Loucy (cell line): ENCODE data around the gene PSMA6.

Source experiments
- EZH2phosphoT487 ChIP-seq: fragments of 200-600 bp; IDR thresholded peaks from 2 replicates; pipeline ENCODE4 v1.6.1; 2018; ENCODE audit warnings: antibody characterized with exemption, mild to moderate bottlenecking, moderate library complexity, borderline replicate concordance
- TF ChIP-seq, protein P1 (sequence below): fragments of 200-600 bp; sonication (generic); conservative IDR thresholded peaks from 2 replicates; pipeline ENCODE4 v1.5.1; 2014; ENCODE audit warnings: mild to moderate bottlenecking, antibody characterized with exemption, low read length

DNA sequence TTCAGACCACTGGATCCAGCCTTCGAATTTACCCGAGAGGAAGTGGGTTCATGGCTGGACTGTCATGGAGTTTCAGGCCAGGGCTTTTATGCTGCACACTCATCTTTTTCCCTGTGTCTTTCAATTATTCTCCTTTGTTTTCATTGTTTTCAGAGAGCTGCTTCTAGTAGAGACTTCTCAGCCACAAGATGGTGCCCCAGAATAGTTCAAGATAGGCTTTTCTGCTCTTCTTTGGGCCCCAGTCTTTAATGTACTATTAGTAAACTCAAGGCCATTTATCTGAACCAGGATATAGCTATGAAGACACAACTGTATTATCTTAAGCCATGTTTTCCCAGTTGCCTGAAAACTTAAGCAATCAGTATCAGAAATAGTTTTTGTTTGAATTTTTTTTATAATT, 30.4 kb upstream of the PSMA6 start:
- TF ChIP-seq, protein P1, sequence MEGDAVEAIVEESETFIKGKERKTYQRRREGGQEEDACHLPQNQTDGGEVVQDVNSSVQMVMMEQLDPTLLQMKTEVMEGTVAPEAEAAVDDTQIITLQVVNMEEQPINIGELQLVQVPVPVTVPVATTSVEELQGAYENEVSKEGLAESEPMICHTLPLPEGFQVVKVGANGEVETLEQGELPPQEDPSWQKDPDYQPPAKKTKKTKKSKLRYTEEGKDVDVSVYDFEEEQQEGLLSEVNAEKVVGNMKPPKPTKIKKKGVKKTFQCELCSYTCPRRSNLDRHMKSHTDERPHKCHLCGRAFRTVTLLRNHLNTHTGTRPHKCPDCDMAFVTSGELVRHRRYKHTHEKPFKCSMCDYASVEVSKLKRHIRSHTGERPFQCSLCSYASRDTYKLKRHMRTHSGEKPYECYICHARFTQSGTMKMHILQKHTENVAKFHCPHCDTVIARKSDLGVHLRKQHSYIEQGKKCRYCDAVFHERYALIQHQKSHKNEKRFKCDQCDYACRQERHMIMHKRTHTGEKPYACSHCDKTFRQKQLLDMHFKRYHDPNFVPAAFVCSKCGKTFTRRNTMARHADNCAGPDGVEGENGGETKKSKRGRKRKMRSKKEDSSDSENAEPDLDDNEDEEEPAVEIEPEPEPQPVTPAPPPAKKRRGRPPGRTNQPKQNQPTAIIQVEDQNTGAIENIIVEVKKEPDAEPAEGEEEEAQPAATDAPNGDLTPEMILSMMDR: peak; percentile 45
- no peak for TF ChIP-seq EZH2phosphoT487
